ENCODE measurements around the gene THUMPD2. TPM values are rescaled to one million over a fixed set of nuclear protein-coding genes. Genes with fewer than 3 reads are reported as not detected.

The THUMPD2 gene
- total RNA-seq, 4 donors from 2014 or later, result 6.2 to 18.6 (median 11.8) TPM

DNA sequence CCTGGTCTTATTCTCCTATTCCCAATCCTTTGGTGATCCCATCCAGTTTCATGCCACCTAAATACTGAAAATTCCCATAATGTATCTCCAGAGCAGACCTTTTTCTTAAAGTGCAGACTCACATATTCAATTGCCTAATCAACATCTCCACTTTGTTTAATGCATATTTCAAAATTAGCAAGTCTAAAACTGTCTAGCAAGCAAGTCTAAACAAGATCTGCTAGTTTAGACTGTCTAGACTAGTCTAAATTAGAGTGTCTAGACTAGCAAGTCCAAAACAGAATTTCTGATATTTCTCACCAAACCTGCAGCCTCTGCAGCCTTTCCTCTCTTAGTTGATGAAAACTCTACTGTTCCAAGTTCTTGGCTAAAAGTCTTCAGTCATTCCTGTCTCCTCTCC, 44.6 kb downstream of the THUMPD2 start:
- TF ChIP-seq, protein P1, sequence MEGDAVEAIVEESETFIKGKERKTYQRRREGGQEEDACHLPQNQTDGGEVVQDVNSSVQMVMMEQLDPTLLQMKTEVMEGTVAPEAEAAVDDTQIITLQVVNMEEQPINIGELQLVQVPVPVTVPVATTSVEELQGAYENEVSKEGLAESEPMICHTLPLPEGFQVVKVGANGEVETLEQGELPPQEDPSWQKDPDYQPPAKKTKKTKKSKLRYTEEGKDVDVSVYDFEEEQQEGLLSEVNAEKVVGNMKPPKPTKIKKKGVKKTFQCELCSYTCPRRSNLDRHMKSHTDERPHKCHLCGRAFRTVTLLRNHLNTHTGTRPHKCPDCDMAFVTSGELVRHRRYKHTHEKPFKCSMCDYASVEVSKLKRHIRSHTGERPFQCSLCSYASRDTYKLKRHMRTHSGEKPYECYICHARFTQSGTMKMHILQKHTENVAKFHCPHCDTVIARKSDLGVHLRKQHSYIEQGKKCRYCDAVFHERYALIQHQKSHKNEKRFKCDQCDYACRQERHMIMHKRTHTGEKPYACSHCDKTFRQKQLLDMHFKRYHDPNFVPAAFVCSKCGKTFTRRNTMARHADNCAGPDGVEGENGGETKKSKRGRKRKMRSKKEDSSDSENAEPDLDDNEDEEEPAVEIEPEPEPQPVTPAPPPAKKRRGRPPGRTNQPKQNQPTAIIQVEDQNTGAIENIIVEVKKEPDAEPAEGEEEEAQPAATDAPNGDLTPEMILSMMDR (IDR thresholded peaks at IDR 0.05; ENCODE audit: low read depth), result no peak

- TF ChIP-seq, protein P1 (IDR thresholded peaks at IDR 0.05; ENCODE audit: low read depth), result no peak
Measured at GRCh38 chr2:39733070-39733674, 45.9 kb downstream of the THUMPD2 start.

GRCh38 chr2:39732482-39732881, 46.6 kb downstream of the THUMPD2 start:
- TF ChIP-seq, protein P1 (IDR thresholded peaks at IDR 0.05; ENCODE audit: low read depth), result no peak

- TF ChIP-seq, protein P1 (IDR thresholded peaks at IDR 0.05; ENCODE audit: low read depth), result no peak
Measured at GRCh38 chr2:39731546-39731945, 47.5 kb downstream of the THUMPD2 start.

GRCh38 chr2:39730685-39731302, 48.3 kb downstream of the THUMPD2 start:
- TF ChIP-seq, protein P1 (IDR thresholded peaks at IDR 0.05; ENCODE audit: low read depth), result no peak

DNA sequence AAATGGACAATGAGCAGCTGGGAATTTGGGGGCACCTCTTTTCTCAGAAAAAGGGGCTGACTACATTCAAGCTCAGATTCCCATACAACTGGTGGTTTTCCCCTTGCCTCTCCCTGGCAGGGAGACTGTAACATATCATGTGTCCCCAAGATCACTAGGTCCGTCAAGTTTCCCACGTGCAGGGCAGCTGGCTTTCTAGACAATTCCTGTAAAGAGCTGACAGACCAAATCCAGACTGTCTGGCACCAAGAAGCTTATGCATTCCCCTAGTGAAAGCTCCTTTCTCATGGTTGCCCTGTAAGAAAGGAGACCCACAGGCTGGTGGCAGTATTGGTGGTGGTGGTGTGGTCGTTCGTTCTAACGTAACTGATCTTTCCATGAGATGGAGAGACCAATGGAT, 48.8 kb downstream of the THUMPD2 start:
- TF ChIP-seq, protein P1 (IDR thresholded peaks at IDR 0.05; ENCODE audit: low read depth), result no peak

- TF ChIP-seq, protein P1 (IDR thresholded peaks at IDR 0.05; ENCODE audit: low read depth), result no peak
Measured at GRCh38 chr2:39728941-39729351, 50.1 kb downstream of the THUMPD2 start.

Data from subcutaneous adipose tissue (tissue), 4 donors.